ENCODE results near the gene CTNNA1. TPM values are rescaled to one million over a fixed set of nuclear protein-coding genes. Genes with fewer than 3 reads are reported as not detected.

Gene CTNNA1
- total RNA-seq, 1 donor from 2014 or later, result 371 TPM

DNA sequence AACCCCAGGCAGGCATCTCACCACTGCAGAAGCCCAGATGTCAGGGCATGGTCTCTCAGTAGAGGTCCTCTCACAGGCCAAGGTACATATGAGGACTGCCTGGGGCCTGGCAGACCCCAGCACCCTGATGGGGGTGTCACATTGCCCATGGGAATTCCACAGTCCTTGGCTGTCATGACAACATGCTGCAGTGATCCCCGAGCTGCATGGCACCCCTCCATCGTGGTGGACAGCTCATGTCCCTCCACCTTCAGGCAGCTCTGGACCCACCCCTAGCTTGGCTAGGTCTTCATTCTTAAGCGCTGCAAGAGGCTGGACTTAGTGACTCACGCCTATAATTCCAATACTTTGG, 196.0 kb downstream of the CTNNA1 start:
- TF ChIP-seq CTCF (conservative IDR thresholded peaks at IDR 0.05), result no peak
- peak overlapping the region; percentile 51 for H3K27ac Mint-ChIP-seq
- H3K4me1 Mint-ChIP-seq (ENCODE audit: unreplicated experiment), result peaks cover 45% of the 10 kb centered on the region
- H3K4me3 Mint-ChIP-seq, result no peak overlapping the region
- no peaks in the 10 kb centered on the region for H3K27me3 Mint-ChIP-seq
- H3K9me3 Mint-ChIP-seq, result no peaks in the 10 kb centered on the region
- H3K36me3 Mint-ChIP-seq, result peaks cover 3% of the 10 kb centered on the region
- DNase-seq (ENCODE audit: extremely low spot score, unreplicated experiment), result no peak

DNA sequence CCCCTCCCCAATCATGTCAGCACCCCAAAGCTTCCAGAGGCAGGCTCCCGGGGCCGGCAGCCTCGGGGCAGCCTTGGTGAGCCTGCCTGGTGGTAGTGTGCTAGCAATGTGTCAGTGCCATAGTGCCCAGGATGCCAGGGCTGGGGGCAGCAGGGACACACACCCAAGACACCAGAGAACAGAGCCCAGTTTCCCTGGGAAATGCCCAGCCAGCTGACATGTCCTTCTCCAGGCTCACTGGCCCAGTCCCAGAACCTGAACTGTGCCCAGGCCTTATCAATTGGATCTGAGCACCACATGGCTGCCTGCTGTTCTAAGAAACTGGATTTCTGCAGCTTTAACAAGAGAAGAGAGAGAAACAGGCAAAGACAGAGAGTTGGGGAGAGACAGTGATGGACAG, 196.8 kb downstream of the CTNNA1 start:
- Mint-ChIP-seq H3K36me3 (peaks cover 3% of the 10 kb centered on the region), H3K27ac (peak overlapping the region; percentile 19), H3K27me3 (no peaks in the 10 kb centered on the region), H3K9me3 (no peaks in the 10 kb centered on the region), H3K4me1 (ENCODE audit: unreplicated experiment) (peaks cover 51% of the 10 kb centered on the region), H3K4me3 (no peak overlapping the region)
- no peak for DNase-seq (ENCODE audit: extremely low spot score, unreplicated experiment)
- TF ChIP-seq CTCF (conservative IDR thresholded peaks at IDR 0.05), result no peak

DNA sequence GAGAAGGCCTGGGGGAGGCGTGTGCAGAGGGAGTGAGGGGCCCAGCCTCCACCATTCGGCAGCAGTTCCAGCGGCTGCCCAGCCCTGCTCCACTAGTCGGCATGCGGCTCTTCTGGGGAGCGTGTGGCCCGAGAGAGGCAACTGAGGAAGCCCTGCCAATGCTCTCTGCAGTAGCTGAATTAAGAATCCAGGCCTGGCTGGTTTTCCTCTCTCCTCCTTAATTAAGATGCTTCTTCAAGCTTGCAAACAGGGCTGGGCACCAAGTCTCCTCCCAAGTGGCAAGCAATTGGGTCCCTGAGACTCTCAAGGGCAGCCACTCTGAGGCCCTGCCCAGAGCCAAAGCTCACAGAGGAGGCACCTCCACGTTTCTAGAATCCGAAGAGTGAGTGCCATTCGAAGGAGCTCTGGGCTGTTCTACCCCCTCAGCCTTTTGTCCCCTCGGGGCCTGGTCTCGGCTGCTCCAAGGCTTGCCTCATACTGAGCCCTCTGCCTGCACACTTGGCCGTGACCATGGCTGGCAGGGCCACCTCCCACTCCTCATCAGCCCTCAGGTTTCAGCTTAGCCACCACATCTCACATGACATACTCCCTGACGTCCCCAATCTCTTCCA, 197.3 kb downstream of the CTNNA1 start:
- Mint-ChIP-seq H3K36me3 (peaks cover 3% of the 10 kb centered on the region), H3K27ac (peak overlapping the region; percentile 19), H3K4me1 (ENCODE audit: unreplicated experiment) (peaks cover 51% of the 10 kb centered on the region), H3K27me3 (no peaks in the 10 kb centered on the region), H3K4me3 (no peak overlapping the region), H3K9me3 (no peaks in the 10 kb centered on the region)
- DNase-seq (ENCODE audit: extremely low spot score, unreplicated experiment), result no peak
- TF ChIP-seq CTCF (conservative IDR thresholded peaks at IDR 0.05), result no peak

- Mint-ChIP-seq H3K9me3 (no peaks in the 10 kb centered on the region), H3K27ac (no peak overlapping the region), H3K4me3 (no peak overlapping the region)
Observed at GRCh38 chr5:138951091-138951985, 198.1 kb downstream of the CTNNA1 start.

More at GRCh38 chr5:138951091-138951985, 198.1 kb downstream of the CTNNA1 start:
- no peaks in the 10 kb centered on the region for H3K27me3 Mint-ChIP-seq
- H3K36me3 Mint-ChIP-seq, result peaks cover 3% of the 10 kb centered on the region
- DNase-seq (ENCODE audit: extremely low spot score, unreplicated experiment), result no peak
- H3K4me1 Mint-ChIP-seq (ENCODE audit: unreplicated experiment), result peaks cover 52% of the 10 kb centered on the region
- no peak for TF ChIP-seq CTCF (conservative IDR thresholded peaks at IDR 0.05)

All from type B pancreatic cell (in vitro differentiated cells).